SK-MEL-5 (cell line): Measurements from ENCODE around the gene C1R. TPM values are rescaled to one million over a fixed set of nuclear protein-coding genes. Genes with fewer than 3 reads are reported as not detected.

Source experiments
- DNase-seq: peaks from one replicate; pipeline ENCODE4 v3.0.0-alpha.2; 2016; ENCODE audit warnings: low read depth, low spot score
- in situ Hi-C: cut with HindIII; loops from 2 replicates; pipeline ENCODE4 v1.10.0; 2016; ENCODE audit warnings: low sequenced_read_pairs, high pct_unique_total_duplicates, low pct_unique_long_range_greater_than_20kb
- polyA plus RNA-seq, 2 experiments: library from polyadenylated mRNA; depleted of rRNA; stranded (reverse); fragments of >200 nt; gene quantifications; 2 replicates each; pipeline ENCODE4 v1.2.3, GENCODE V29; 2015
- total RNA-seq: library from RNA; depleted of rRNA; stranded (reverse); fragments of >200 nt; shearing (Covaris generic); gene quantifications from 2 replicates; pipeline ENCODE4 v1.2.3, GENCODE V29; 2014; rRNA removed

Gene C1R
- 2.0 and 2.5 TPM in 2 replicates for total RNA-seq
- polyA plus RNA-seq (2015; cell fraction: cytosol; rRNA removed) = 8.1 and 11.4 TPM in 2 replicates
- polyA plus RNA-seq (2015; cell fraction: nucleus; rRNA removed) = 3.4 and 5.6 TPM in 2 replicates

GRCh38 chr12:7092229-7092985 lies at the start of gene C1R:
Gene C1R, minus strand, starts transcription at chr12:7092445. Its CDS starts 57 bp downstream, at chr12:7092388.
- in situ Hi-C loops = no loop called here
- peak; percentile 65 for DNase-seq

GRCh38 chr12:7141351-7142005 lies 49.2 kb upstream of the C1R start:
- no peak for DNase-seq
- in situ Hi-C loops = no loop called here

GRCh38 chr12:7139200-7139599 lies 47.0 kb upstream of the C1R start:
- in situ Hi-C loops = no loop called here

GRCh38 chr12:7137908-7138307 lies 45.7 kb upstream of the C1R start:
- no peak for DNase-seq
- in situ Hi-C loops = no loop called here

More at GRCh38 chr12:7139200-7139599, 47.0 kb upstream of the C1R start:
- DNase-seq = no peak

- in situ Hi-C loops = no loop called here
- DNase-seq = no peak
Measured at GRCh38 chr12:7136676-7137075, 44.4 kb upstream of the C1R start.

GRCh38 chr12:7136071-7136470 lies 43.8 kb upstream of the C1R start:
- DNase-seq = no peak
- in situ Hi-C loops = no loop called here

GRCh38 chr12:7134396-7135166 lies 42.3 kb upstream of the C1R start:
- in situ Hi-C loops = no loop called here

GRCh38 chr12:7131502-7131866 lies 39.2 kb upstream of the C1R start:
- in situ Hi-C loops = no loop called here
- DNase-seq = no peak

More at GRCh38 chr12:7134396-7135166, 42.3 kb upstream of the C1R start:
- no peak for DNase-seq

- peak; percentile 16 for DNase-seq
- in situ Hi-C loops = no loop called here
Measured at GRCh38 chr12:7130701-7131501, 38.7 kb upstream of the C1R start.

- peak; percentile 27 for DNase-seq
- in situ Hi-C loops = no loop called here
Measured at GRCh38 chr12:7129872-7130691, 37.8 kb upstream of the C1R start, which contains the start of gene CLSTN3. Gene CLSTN3, plus strand, starts transcription at chr12:7130371. Its CDS starts 278 bp downstream, at chr12:7130649.

- in situ Hi-C loops = no loop called here
- DNase-seq = no peak
Measured at GRCh38 chr12:7129287-7129871, 37.1 kb upstream of the C1R start.

- no peak for DNase-seq
- in situ Hi-C loops = no loop called here
Measured at GRCh38 chr12:7128681-7129286, 36.5 kb upstream of the C1R start, which contains the start of gene RBP5. Gene RBP5, minus strand, starts transcription at chr12:7128889. Its CDS starts 114 bp downstream, at chr12:7128775.

GRCh38 chr12:7127916-7128626 lies 35.8 kb upstream of the C1R start:
- no peak for DNase-seq
- in situ Hi-C loops = no loop called here

- in situ Hi-C loops = no loop called here
- no peak for DNase-seq
Measured at GRCh38 chr12:7125632-7126227, 33.5 kb upstream of the C1R start.
